Measurements from ENCODE around the gene PRR7. TPM values are rescaled to one million over a fixed set of nuclear protein-coding genes. Genes with fewer than 3 reads are reported as not detected.

The PRR7 gene
- total RNA-seq, 1 donor from 2014 or later = 5.5 TPM

DNA sequence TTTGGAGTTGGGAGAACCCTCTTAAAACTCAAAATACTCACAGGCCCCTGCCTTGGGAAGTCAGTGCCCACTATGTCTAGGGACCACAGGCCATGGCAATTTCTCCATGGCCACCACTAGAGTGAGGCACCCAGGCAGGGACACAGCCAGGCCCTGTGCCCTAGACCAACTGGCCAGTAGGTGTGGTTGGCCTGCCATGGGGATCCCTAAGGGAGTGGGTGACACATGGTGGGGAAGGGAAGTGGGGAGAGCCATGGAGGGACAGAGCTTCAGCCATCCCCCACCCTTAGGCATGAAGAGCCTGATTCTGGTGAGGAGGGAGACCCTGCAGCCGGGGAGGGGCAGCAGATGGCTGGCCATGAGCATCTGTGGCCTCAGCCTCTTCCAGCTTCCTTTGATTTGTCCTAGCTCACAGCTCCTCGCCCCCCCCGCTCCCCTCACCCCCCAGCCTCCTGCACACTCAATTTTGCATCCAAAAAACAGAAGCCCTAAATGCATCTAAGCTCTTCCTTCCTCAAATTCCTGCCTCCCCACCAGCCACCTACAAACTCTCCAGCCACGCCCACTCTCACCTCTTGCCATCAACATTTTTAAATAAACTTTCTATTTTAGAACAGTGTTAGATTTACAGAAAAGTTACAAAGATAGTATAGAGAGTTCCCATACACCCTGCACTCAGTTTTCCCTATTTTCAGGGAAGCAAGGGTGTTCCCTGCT is 28.4 kb downstream of the PRR7 start:
- Mint-ChIP-seq H3K36me3 (ENCODE audit: low read depth) (peaks cover 4% of the 10 kb centered on the region), H3K9me3 (ENCODE audit: low read depth) (no peaks in the 10 kb centered on the region), H3K4me1 (ENCODE audit: low read depth) (peaks cover 80% of the 10 kb centered on the region), H3K4me3 (ENCODE audit: unreplicated experiment) (no peak overlapping the region), H3K27ac (ENCODE audit: unreplicated experiment) (peak overlapping the region; percentile 95), H3K27me3 (ENCODE audit: low read depth) (no peaks in the 10 kb centered on the region)
- TF ChIP-seq, protein P1, sequence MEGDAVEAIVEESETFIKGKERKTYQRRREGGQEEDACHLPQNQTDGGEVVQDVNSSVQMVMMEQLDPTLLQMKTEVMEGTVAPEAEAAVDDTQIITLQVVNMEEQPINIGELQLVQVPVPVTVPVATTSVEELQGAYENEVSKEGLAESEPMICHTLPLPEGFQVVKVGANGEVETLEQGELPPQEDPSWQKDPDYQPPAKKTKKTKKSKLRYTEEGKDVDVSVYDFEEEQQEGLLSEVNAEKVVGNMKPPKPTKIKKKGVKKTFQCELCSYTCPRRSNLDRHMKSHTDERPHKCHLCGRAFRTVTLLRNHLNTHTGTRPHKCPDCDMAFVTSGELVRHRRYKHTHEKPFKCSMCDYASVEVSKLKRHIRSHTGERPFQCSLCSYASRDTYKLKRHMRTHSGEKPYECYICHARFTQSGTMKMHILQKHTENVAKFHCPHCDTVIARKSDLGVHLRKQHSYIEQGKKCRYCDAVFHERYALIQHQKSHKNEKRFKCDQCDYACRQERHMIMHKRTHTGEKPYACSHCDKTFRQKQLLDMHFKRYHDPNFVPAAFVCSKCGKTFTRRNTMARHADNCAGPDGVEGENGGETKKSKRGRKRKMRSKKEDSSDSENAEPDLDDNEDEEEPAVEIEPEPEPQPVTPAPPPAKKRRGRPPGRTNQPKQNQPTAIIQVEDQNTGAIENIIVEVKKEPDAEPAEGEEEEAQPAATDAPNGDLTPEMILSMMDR (IDR thresholded peaks at IDR 0.05) = no peak
- DNase-seq (ENCODE audit: low spot score) = no peak

DNA sequence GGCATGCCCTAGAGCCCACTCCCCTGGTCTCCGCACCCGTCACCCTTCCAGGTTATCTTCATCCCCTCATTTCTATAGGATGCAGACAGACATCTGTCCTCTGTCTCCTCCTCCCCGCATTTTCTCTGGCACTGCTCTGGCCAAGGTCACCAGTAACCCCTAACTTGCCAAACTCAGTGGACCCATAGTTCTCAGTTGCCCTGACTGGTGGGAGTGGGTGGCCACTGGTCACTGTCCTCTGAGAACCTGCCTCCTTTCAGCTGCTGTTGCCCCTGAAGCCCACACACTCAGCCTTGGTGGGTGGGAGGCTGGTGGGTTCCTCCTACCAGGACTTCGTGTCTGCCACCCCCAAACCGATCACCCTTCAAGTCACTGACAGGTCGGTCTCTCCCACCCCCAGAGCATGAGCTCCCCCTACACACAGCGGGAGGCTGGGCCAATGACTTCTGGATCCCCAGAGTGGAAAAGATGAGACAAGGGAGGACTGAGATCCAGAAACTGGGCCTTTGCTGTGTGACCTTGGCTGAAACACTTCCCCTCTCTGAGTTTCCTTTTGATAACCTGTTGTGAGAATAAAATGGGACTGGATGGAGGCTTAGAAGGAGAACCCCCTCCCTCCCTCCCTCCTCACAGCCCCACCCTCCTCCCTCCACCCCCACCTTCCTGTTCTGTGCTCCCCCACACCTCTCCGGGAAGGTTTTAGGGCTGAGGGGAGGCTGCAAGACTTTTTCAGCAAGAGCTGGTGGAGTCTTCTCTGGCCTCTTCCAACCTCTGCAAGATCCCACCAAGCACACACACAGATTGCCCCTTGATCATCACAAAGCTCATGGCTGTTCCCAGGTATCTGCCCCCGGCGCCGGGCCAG is 29.2 kb downstream of the PRR7 start:
- DNase-seq (ENCODE audit: low spot score) = no peak
- H3K36me3 Mint-ChIP-seq (ENCODE audit: low read depth) = no peaks in the 10 kb centered on the region
- no peaks in the 10 kb centered on the region for H3K27me3 Mint-ChIP-seq (ENCODE audit: low read depth)
- TF ChIP-seq, protein P1 (IDR thresholded peaks at IDR 0.05) = no peak
- H3K9me3 Mint-ChIP-seq (ENCODE audit: low read depth) = no peaks in the 10 kb centered on the region
- no peak overlapping the region for H3K4me3 Mint-ChIP-seq (ENCODE audit: unreplicated experiment)
- H3K27ac Mint-ChIP-seq (ENCODE audit: unreplicated experiment) = peak overlapping the region; percentile 99
- peaks cover 78% of the 10 kb centered on the region for H3K4me1 Mint-ChIP-seq (ENCODE audit: low read depth)

DNA sequence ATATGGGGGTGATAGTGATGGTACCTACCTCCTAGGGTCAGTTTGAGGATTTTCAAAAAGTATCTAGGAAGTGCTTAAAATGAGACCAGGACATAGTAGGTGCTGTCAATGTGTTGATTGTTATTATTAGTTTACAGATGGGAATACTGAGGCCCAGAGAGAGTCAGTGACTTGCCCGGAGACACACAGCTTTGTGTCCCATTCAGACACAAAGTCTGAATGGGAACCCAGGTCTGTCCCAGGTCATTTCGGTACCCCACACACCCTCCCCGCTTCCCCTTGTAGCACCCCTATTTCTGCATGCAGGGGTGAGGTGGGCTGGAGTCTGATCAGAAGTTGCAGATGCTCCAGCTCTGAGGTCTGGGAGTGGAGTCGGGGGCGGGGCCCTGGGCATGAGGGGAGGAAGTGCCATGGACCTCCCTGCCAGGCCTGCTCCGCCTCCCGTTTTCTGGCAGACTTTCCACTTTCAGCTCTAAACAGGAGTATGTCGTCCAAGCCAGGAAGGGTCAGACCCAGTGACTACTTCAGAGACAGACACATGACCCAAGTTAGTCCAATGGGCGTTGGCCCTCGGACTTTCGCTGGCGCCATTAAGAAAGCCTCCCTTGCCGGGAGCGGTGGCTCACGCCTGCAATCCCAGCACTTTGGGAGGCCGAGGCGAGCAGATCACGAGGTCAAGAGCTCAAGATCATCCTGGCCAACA is 30.1 kb downstream of the PRR7 start:
- Mint-ChIP-seq H3K27ac (ENCODE audit: unreplicated experiment) (peak overlapping the region; percentile 99), H3K36me3 (ENCODE audit: low read depth) (no peaks in the 10 kb centered on the region), H3K27me3 (ENCODE audit: low read depth) (no peaks in the 10 kb centered on the region), H3K4me3 (ENCODE audit: unreplicated experiment) (no peak overlapping the region), H3K4me1 (ENCODE audit: low read depth) (peaks cover 69% of the 10 kb centered on the region), H3K9me3 (ENCODE audit: low read depth) (no peaks in the 10 kb centered on the region)
- TF ChIP-seq, protein P1 (IDR thresholded peaks at IDR 0.05) = no peak
- no peak for DNase-seq (ENCODE audit: low spot score)

DNA sequence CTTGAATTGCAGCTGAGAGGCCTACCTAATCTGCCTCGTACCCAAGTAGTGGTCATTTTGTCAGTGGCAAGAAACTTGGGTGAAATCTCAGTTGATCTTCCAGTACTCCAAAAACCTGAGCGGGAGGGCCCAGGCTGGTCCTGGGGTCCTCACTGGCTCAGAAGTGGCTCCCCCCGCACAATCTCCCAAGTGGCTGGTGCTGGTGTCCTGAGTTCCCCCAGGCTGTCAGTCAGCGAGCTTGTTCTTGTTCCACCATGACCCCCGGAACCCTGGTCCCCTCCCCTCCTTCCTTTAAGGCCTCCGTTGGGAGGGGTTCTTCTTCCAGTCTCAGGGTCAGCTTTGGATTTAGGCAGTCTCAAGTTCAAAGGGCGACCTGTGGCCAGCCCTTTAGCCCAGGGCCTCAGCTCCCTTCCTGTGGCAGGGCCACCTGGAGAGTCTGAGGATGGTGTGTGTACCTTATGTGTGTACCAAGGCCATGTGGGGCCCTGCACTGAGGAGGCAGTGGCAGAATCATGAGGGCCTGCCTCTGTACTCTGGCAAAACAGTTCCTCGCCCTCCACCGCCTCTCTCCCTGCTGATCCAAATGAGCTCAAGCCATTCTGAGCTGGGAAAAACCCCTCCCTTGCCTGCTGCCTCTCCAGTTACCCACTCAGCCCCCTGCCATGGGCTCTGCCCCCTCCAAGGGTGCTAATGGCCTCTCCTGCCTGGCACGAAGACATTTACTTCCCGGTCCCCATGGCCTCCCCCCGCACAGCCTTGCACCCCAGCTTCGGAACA is 31.3 kb downstream of the PRR7 start:
- Mint-ChIP-seq H3K27ac (ENCODE audit: unreplicated experiment) (peak overlapping the region; percentile 99), H3K4me1 (ENCODE audit: low read depth) (peaks cover 73% of the 10 kb centered on the region), H3K36me3 (ENCODE audit: low read depth) (peaks cover 6% of the 10 kb centered on the region), H3K27me3 (ENCODE audit: low read depth) (no peaks in the 10 kb centered on the region), H3K9me3 (ENCODE audit: low read depth) (no peaks in the 10 kb centered on the region), H3K4me3 (ENCODE audit: unreplicated experiment) (no peak overlapping the region)
- no peak for DNase-seq (ENCODE audit: low spot score)
- TF ChIP-seq, protein P1 (IDR thresholded peaks at IDR 0.05) = no peak

Data from chondrocyte (in vitro differentiated cells).